Osteocyte (in vitro differentiated cells): ENCODE data around the gene CFAP46. TPM values are rescaled to one million over a fixed set of nuclear protein-coding genes. Genes with fewer than 3 reads are reported as not detected.

Source experiments
- DNase-seq: peaks from one replicate; pipeline ENCODE4 v3.0.0; 2021; ENCODE audit warnings: mixed read lengths; ENCODE audit not compliant: unreplicated experiment; ENCODE audit errors: extremely low spot score
- H3K27ac Mint-ChIP-seq: one replicate; pipeline ENCODE4 v1.8.0; 2021; ENCODE audit warnings: mild to moderate bottlenecking, mixed read lengths; ENCODE audit not compliant: unreplicated experiment
- H3K27me3 Mint-ChIP-seq: one replicate; pipeline ENCODE4 v1.8.0; 2021; ENCODE audit warnings: mixed read lengths; ENCODE audit not compliant: unreplicated experiment
- H3K36me3 Mint-ChIP-seq: one replicate; pipeline ENCODE4 v1.8.0; 2021; ENCODE audit warnings: mixed read lengths; ENCODE audit not compliant: unreplicated experiment
- H3K4me1 Mint-ChIP-seq: one replicate; pipeline ENCODE4 v1.8.0; 2021; ENCODE audit warnings: mixed read lengths; ENCODE audit not compliant: unreplicated experiment
- H3K4me3 Mint-ChIP-seq: one replicate; pipeline ENCODE4 v1.8.0; 2021; ENCODE audit warnings: mild to moderate bottlenecking, moderate library complexity, mixed read lengths; ENCODE audit not compliant: unreplicated experiment
- H3K9me3 Mint-ChIP-seq: one replicate; pipeline ENCODE4 v1.8.0; 2021; ENCODE audit warnings: mixed read lengths; ENCODE audit not compliant: unreplicated experiment
- total RNA-seq: library from RNA; stranded (reverse); gene quantifications from 2 replicates; pipeline ENCODE4 v1.2.1, GENCODE V29; 2021
- TF ChIP-seq, protein P1 (sequence below): fragments of 200-600 bp; sonication (generic); IDR thresholded peaks from 2 replicates; pipeline ENCODE4 v1.5.0; 2021; ENCODE audit warnings: antibody characterized with exemption, mild to moderate bottlenecking, moderate library complexity

The CFAP46 gene
- total RNA-seq, 1 donor from 2014 or later, result 0.56 TPM

DNA sequence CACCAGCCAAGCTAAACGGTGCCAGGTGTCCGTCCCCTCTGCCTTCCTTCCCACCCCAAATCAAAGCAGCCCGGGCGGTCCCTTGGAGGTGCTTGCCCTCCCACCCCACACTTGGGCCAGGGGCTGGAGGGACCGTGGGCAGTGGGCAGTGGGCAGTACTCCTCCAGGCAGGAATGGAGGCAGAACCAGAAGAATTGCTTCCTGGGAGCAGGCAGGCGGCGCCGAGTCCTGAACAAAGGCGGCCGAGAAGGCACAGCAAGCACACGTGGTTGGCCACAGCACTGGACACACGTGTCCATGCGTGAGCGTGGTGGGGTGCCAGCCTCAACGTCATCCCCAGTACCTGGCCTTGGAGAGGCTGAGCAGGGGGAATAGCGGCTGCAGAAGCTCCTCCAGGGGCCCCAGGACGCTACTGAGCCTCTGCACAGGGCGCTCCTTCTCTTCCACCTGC lies 108.0 kb downstream of the CFAP46 start:
- H3K27me3 Mint-ChIP-seq, result peaks cover 30% of the 10 kb centered on the region
- no peak overlapping the region for H3K4me3 Mint-ChIP-seq
- TF ChIP-seq, protein P1, sequence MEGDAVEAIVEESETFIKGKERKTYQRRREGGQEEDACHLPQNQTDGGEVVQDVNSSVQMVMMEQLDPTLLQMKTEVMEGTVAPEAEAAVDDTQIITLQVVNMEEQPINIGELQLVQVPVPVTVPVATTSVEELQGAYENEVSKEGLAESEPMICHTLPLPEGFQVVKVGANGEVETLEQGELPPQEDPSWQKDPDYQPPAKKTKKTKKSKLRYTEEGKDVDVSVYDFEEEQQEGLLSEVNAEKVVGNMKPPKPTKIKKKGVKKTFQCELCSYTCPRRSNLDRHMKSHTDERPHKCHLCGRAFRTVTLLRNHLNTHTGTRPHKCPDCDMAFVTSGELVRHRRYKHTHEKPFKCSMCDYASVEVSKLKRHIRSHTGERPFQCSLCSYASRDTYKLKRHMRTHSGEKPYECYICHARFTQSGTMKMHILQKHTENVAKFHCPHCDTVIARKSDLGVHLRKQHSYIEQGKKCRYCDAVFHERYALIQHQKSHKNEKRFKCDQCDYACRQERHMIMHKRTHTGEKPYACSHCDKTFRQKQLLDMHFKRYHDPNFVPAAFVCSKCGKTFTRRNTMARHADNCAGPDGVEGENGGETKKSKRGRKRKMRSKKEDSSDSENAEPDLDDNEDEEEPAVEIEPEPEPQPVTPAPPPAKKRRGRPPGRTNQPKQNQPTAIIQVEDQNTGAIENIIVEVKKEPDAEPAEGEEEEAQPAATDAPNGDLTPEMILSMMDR, result no peak
- H3K9me3 Mint-ChIP-seq, result no peaks in the 10 kb centered on the region
- no peaks in the 10 kb centered on the region for H3K36me3 Mint-ChIP-seq
- no peak overlapping the region for H3K27ac Mint-ChIP-seq
- no peaks in the 10 kb centered on the region for H3K4me1 Mint-ChIP-seq
- DNase-seq, result no peak

GRCh38 chr10:132833421-132834111 lies 108.8 kb downstream of the CFAP46 start:
- Mint-ChIP-seq H3K27ac (no peak overlapping the region), H3K4me3 (no peak overlapping the region), H3K4me1 (no peaks in the 10 kb centered on the region), H3K9me3 (no peaks in the 10 kb centered on the region), H3K27me3 (peaks cover 32% of the 10 kb centered on the region), H3K36me3 (no peaks in the 10 kb centered on the region)
- peak; percentile 80 for DNase-seq
- TF ChIP-seq, protein P1, result no peak

DNA sequence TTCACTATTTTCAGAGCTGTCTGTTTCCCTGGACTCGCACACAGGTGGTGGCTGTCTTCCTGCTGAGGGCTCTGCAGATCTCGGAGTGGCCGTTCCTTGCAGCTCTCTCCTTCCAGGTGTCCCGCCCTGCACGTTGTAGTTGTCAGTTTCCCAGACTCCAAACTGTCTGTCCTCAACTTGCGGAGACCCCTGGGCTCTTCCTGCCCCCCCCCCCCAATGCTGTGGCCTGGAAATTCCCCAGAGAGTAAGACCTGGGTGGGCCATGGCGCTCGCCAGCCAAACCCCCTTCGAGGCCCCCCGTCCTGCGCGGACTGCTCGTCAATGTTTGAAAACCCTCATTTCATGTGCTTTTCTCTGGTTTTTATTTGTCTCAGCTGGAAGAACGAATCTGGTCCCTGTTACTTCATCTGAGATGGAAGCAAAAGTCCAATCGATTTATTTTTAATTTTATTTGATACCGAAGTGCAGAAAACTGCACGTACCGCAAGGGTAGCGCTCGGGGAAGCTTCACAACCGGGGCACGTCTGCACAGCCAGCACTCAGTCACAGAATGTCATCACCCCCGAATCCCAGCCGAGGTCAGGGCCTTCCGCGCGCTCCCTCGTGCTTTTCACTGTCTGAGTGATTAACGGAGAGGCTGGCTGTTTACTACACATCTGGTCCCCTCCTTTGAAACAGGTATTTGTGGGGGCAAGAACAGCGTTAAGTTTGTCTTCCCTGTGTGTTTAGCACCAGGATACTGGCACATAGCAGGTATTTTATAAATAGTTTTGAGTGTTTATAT lies 110.0 kb downstream of the CFAP46 start:
- Mint-ChIP-seq H3K36me3 (no peaks in the 10 kb centered on the region), H3K4me3 (no peak overlapping the region), H3K9me3 (no peaks in the 10 kb centered on the region), H3K27ac (no peak overlapping the region), H3K4me1 (no peaks in the 10 kb centered on the region), H3K27me3 (peaks cover 32% of the 10 kb centered on the region)
- DNase-seq, result peak; percentile 74
- TF ChIP-seq, protein P1, result no peak

GRCh38 chr10:132829403-132829802 lies 113.0 kb downstream of the CFAP46 start:
- no peaks in the 10 kb centered on the region for H3K36me3 Mint-ChIP-seq
- no peak overlapping the region for H3K27ac Mint-ChIP-seq

More at GRCh38 chr10:132829403-132829802, 113.0 kb downstream of the CFAP46 start:
- DNase-seq, result peak; percentile 67
- H3K4me3 Mint-ChIP-seq, result no peak overlapping the region
- no peaks in the 10 kb centered on the region for H3K9me3 Mint-ChIP-seq
- TF ChIP-seq, protein P1, result no peak
- H3K4me1 Mint-ChIP-seq, result no peaks in the 10 kb centered on the region
- H3K27me3 Mint-ChIP-seq, result peaks cover 32% of the 10 kb centered on the region
